Effector CD4-positive, alpha-beta T cell (primary cell): Measurements from ENCODE around the gene STK39.
"Not testable (repeated sequence)": the region's sequence is repeated elsewhere in the genome, so short reads cannot be mapped to it uniquely, and the experiment has no call there.

Source experiments
- DNase-seq: peaks from one replicate; pipeline ENCODE4 v3.0.0-alpha.2; 2020
- total RNA-seq: gene quantifications from one replicate; lab custom pipeline; 2026; lab: John Stamatoyannopoulos, UW

STK39 gene
- total RNA-seq, result 36.0 reads per million, percentile 61 among the genes with 10 or more reads in this experiment

DNA sequence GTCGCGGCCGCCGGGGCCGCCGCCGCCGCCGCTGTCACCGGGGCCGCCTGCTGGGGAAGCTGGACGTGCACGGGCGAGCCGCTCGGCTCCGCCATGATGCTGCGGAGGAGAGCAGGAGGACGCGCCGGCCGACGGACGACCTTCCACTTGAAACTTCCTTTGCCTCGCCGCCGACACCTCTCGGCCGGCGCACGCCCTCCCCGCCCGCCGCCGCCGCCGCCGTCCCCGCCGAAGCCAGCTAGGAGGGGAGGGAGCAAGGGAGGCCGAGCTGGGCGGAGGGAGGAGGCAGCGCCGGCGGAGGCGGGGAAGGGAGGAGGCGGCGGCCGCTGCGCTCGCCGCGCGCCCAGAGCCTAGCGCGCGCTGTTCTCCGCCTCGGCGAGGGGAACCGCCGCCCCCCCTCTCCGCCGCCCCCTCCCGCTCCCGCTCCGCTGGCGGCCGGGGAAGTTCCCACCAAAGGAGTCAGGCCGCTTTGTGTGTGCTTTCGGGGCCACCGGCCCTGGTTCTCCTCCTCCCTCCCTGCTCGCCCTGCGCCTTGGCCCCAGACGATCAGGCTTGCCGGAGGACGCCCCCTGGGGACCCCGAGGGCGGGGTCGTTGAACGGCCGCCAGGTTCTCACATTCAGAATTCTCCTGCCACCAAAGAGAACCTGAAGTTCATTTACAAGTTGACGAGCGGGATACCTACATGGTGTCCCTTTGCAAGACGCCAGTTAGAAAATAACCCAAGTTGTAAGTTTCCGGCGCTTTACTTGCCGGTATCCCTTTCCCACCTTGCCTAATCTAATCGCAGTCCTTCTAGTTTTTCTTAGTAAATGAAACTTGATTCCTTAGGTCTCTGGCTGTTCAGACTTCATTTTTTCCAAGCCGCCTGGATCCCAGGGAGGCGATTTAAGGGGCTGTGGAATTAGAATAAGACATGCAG is at the start of gene STK39:
STK39 (minus strand) TSS at position 255 of the 921 bp plus-strand sequence; CDS start at position 95, 160 bp downstream.
- DNase-seq, result peak; percentile 62

DNA sequence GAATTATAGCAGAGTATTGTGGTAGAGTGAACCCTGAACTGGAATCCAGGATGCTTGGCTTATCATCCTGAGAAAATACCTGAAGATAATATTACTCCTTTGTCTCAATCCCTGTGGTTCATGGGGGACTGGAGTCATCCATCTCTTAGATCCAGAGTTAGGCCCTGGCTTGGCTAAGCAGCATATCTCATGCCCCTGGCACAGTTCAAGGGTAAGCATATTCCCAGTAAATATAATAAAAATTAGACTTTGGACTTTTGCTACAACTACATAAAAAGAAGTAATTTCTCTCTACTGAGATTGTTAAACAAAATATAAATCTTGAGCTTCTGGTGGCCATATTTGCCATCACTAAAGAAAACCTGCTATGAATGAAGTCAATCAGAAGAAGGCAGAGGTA is 47.7 kb upstream of the STK39 start:
- no peak for DNase-seq

DNA sequence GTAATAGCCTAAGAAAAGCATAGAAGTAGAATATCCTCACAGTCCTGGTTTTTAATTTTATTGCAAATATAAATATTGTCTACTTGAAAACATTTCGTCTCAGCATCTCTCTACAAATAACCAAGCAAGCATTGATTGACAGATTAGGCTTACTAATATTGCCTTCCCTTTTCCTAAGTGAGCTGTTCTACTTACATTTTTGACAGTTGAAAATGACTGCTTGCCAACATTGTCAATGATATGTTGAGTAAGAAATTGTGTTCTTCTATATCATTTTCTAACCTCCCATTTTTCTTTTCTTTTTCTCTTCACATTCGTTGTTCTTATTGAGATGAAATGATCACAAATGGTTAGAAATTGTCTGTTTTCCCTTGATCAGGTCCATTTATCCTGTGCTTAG is 47.0 kb upstream of the STK39 start:
- DNase-seq, result no peak

DNA sequence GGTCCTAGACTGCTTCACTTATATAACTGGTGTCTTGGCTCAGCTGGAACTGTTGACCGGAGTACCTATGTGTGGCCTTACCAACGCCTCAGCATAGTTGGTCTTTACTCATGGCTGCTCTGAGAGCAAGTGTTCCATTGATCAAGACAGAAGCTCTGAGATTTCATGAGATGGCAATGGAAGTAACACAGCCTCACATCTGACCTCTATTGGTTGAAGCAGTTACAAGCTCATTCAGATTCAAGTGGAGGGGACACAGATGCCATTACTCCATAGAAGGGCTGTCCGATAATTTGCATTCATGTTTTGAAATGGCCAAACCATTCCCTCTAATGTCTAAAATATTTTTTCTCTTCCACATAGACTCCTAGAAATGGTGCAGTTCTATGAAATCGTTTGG is 46.4 kb upstream of the STK39 start:
- DNase-seq, result no peak

DNA sequence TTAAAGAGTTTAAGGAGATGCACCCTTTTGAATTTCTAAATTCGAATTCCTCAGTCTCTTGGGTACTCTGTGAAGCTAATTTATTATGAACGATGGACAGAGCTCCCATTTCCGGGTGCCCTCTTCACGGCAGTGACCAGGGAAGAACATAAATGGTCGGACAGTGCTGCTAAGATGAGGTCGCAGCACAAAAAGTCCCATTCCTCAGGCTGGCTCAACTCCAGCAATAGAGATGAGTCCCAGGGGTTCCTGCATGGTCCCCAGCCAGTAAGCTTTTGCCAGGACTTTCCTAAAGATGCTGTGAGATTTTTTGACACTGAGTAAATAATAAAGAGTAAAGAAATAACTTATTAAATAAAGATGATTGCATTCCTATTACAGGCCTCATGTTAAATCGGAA is 43.0 kb upstream of the STK39 start:
- no peak for DNase-seq

DNA sequence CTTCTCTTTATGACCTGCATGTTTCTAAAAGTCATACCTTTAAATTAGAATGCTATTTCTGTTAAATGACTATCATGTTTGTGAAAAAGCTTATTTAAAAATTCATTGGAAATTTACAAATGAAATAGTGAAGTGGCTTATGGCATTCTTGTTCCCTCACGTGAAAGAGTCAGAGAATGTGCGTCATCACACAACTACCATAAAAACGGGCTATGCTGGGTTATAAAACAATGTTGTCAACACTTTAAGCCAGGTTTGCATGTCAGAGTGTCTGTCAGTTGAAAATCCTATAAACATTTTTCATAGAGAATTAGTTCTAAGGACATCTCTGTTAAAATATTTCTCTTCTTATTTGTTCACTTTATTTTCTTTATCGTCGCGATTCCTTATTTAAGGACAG is 42.5 kb upstream of the STK39 start:
- DNase-seq, result no peak

DNA sequence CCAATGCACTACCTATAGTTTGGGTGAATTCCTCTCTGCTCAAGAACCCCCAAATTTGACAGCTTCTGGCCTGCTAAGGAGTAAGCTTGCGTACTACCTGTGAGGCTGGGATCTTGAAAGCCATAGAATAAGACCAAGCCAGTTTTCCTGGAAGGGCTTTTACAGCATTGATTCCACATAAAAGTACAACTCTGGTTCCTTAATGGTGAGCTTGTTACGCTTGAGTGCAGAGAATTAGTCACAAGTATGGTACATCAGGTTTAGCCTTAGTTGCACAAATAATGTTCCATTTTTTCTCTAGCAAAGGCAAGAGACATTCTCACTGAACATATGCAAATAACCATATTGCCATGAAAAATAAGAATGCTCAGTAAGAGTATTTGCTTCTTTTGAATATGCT is 39.1 kb upstream of the STK39 start:
- no peak for DNase-seq

DNA sequence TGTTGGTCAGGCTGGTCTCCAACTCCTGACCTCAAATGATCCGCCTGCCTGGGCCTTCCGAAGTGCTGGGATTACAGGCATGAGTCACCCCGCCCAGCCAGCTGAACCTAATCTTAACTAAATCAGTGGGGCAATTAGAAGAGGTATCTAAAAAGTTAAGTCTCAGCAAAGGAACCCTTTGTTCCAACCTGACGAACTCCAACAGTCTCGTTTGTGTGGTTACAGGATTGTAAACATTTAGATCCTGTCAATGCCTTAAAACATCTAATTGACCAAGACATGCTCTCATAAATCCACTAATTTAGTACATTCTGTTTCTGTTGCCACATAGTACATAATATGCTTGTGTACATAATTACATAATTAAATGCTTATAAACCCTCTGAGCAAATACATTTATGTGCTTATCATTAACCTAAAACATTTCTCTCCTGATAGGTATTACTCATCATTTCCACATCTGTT is 31.1 kb upstream of the STK39 start:
- DNase-seq, result no peak

DNA sequence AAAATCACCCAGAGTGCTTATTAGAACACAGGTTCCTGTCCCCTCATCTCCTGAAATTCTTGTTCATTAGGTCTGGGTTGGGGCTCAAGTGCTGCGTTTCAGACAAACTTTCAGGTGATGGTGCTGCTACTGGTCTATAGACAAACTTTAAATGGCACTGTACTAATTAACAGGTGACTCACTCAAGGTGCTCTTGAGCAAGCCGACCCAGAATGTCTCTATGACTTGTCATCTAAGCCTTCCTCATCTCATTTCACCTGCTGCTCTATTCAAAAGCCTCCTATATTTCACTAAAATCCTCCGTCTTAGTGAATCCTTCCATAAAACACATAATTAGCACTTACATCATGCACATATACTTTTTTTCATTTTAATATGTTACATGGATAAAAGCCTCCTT is 29.9 kb upstream of the STK39 start:
- DNase-seq, result no peak

DNA sequence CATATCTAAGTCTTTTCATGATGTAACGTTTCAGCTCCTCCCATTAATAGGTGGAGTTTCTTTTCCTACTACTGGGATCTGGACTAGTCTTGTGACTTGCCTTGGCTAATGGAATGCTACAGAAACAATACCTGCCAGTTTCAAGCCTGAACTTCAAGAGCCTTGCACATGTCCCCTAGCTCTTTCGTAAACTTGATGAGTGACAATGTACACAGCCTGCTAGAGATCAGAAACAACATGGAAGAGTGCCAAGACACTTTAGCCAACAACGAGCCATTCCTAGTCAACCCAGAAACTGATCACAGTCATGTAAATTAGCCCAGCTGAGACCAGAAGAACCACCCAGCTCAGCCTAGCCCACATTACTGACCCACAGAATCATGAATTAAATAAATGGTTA is 24.8 kb upstream of the STK39 start:
- DNase-seq, result no peak

DNA sequence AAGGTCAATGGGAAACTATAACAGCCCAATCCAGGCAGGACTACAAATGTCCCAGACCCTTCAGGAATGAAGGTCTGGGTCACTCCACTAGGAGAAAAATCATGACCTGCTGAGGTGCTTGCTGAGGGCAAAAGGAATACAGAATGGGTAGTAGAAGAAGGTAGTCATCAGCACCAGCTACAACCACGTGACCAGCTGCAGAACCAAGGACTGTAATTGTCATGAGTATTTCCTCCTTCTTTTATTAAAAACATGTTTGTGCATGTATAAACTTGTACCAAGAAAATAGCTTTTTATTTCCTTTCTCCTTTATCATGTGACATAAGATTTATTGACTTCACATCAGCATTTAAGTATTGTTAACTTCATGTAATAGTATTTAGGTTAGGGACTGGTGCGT is 15.5 kb upstream of the STK39 start:
- not testable (repeated sequence) for DNase-seq

DNA sequence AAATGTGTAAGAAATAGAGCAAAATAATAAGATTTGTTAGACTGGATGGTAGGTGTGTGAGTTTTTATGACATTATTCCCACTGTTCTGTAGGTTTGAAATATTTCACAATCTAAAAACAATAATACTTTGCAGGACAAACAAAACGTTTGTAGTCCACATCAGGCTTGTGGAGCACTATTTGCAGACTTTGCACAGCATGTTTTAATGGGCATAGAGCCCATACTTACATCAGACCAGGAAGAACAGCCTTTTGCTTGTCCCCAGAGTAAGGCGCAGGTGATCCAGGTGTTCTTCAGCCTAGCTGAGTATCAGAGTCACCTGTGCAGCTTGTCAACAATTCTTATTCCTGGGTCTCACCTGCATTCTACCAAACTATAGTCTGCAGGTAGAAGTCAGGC is 9.1 kb upstream of the STK39 start:
- no peak for DNase-seq

DNA sequence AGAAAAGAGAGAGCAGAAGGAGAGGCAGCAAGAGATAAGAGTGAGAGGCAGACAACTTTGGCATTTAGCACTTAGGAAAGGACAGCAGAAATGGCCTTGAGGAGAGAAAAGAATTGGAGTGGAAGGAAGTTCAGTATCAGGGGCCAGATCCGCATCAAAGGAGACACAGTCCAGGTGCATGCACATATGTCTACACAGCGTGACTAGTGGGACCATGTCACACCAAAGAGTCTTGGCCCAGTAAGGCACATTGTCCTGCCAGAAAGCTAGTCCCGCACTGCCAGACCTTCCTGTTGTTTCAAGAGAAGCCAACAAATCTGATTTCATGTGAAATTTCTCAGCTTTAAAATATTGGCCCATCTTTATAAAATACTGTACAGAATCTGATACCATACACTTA is 8.5 kb upstream of the STK39 start:
- DNase-seq, result no peak

DNA sequence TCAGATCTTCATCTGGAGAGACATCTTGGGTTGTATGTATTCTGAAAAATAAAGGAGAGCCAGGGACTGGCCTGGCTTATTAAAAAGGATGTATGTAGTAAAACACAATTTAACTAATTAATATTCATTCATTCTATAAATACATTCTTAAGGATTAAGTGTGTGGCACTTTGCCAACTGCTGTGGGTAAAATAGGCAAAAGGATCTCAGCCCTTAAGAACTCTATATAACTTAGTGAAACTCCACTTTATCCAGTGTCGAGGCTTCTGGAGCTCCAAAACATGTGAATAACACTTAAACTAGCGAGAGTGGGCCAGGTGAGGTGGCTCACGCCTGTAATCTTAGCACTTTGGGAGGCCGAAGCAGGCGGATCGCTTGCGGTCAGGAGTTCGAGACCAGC is 7.7 kb upstream of the STK39 start:
- no peak for DNase-seq

DNA sequence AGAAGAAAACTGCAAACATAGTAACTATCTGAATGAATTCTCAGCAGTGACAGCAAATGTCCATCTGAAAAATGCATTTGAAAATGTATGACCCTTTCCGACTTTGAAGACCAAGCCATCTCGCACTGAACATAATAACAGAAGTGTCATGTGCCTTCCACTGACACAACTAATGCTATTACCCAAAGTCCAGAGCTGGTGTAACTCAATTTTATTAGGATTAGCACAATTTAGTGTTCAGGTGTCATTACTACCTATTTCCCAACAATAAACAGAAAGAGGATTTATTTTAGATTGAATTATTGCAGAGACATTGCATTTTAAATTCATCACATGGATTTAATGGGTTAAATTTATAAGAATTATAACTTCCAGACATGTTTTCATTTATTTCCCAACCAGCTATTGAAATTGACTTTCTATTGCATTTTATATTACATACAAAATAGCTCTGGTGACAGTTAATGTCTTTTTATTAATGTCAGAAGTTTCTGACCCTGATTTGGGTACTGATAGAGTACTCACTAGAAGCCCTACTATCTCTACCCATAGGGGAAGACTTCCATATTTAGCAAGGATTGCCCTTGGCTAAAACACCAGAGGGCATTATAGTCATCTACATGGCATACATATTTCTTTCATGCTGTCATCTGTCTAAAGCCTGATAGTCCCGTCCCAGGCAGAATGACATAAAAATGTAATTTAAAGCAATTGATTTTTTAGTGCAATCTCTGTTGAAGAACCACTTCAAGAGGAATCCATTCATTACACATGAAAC is 7.0 kb upstream of the STK39 start:
- no peak for DNase-seq

DNA sequence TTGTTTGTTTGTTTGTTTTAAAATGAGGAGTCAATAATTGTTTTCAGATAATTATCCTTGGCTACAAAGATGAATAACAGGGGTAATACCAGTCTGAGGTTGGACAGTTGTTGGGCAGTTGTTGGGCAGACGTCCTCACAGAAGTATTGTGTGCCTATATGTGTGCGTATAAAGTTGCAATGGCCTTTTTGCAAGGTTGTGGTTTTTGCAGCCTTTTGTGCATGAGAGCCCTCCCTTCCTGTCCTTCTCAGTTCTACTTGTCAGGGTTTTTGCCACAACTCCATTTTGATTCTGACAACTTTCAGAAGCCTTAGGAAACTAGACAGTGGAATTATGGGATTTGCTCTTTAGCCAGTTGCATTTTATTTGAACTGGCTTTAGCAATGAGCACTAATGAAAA is 6.0 kb upstream of the STK39 start:
- DNase-seq, result no peak

DNA sequence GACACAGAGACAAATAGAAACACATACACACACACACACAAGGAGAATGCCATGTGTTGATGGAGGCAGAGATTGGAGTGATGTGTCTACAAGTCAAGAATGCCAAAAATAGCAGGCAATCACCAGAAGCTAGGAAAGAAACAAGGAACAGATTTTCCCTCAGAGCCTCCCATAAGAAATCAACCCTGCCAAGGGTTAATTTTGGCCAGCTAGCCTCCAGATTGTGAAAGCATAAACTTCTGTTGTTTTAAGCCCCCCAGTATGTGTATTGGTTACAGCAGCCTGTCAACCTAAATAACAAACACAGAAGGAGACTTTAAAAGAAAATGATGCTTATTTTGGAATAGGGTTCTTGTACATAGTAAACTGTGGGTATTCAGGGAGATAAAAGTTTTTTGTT is 5.6 kb upstream of the STK39 start:
- no peak for DNase-seq

DNA sequence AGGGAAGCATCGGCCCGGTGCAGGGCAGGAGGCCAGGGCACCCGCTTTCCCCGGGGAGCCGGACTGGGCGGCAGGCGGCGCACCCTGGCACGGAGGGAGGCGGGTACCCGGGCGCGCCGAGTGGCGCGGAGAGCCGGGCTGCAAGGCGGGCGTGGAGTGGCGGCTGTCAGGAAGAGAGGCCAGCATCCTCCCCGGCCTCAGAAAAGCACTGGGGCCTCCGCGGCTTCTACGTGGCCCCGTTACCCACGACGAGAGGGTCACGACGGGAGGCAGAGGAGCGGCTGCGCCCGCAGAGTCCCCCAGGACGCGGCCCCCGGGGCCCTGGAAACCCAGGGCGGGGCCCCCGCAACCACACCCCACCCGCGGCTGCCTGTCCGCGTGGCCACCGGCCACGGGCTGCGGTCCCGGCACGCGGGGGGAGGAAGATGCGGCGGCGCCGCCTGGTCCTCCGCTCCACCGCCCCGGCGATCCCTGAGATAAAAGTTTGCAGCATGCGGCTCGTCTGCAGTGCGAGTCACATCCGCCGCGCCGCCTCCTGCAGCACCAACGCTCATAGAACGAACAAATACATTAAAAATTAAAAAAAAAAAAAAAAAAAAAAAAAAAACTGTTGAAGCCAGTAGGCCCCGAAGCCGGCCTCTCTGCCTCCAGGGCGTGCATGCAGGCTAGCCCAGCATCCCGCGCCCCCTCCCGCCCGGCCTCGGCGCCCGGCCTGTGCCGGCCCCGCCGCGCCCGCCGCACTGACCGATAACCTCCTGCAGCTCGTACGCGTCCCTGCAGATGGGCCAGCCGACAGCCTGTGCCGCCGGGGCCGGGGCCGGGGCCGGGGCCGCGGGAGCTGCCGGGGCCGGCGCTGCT is 683 bp downstream of the STK39 start:
- DNase-seq, result peak; percentile 81

DNA sequence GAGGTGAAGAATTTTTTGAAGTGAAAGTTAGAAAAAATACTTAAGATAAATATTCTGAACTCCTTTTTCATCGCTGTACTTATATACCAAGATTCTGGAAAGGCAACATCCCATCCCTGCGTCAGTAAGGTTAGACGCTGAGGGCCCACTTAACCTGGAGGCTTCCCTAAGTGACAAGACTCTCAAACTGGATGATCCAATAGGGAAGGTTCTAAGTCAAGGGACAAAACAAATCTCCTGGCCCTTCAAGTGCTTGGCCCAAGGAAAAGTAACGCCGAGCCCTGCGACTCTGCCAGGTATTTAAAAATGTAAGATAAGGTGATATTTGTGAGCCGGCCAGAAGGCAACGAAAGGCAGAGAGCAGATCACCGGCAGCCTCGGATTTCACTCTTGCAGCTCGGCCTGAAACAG is 1.3 kb downstream of the STK39 start:
- no peak for DNase-seq

DNA sequence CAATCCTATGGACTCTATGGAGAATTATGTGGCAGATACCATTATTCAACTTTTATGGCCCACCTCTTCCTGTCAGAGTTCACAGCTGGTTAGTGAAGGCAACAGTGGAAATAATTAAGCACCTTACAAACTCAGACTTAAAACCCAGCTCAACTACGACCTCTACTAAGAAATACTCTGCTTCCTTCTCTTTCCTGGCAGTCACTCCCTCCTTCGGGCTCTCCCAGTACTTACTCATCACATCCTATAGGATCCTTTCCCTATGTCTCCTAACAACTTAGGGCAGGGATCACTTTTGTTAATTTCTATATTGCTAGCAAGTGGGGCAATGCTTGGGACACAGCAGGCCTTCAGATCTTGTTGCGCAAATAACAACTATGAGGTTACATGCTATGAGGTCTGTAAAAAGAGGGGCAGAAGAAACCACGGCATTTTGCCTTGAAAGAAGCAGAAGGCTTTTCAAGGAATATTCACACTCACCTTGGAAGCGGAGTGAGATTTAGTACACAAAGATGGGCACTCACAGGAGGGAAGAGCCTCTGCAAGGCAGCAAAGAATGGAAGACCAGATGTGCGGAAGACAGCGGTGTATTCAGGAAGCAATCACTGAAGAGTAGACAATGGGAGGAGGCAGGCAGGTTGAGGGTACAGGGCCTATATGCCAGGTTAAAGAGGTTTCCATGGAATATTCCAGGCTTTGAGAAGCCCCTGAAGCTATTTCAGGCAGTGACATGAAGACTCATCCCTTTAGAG is 2.1 kb downstream of the STK39 start:
- DNase-seq, result no peak

DNA sequence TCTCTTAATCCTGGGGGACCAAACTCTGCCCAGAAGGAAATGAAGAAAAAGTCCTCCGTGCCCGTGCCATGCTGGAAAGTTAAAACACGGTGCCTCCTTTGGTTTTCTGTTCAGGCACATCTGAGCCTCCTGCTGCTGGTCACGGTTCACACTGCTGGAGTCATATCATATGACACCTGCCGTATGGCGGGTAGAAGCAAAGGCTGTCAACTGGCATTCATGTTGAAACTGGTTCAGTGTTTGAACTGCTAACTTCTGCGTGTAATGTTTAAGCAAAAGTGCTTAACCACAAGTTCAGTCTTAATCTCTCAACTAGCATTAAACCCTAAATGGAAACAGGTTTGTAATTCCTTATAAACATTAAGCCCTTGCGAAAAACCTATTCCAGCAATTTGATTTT is 3.1 kb downstream of the STK39 start:
- DNase-seq, result peak; percentile 17

DNA sequence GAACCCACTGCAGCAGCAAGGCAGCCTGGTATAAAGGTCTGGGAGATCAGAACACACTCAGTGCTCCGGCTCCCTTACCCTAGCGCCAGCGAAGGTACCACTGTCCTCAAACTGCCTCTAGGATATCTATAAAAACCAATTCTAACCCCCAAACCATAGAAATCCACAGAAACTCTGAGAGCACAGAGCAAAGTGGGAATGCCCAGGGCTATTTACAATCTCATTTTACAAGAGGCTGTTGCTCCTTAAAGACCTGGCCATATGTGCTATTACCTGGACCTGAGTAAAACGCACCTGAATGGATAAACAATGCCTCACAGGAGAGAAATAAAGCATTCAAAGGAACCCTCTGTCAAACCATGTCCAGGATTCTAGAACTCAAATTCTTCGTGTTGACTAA is 4.3 kb downstream of the STK39 start:
- DNase-seq, result no peak
